Stimulated activated CD8-positive, alpha-beta memory T cell treated with anti-CD3 and anti-CD28 coated beads, Interleukin-12 subunit alpha, Interleukin-12 subunit beta, amount 100 ng/mL, for 24 hours (primary cell): Measurements from ENCODE around the gene PDE4B.
"Not testable (repeated sequence)": the region's sequence is repeated elsewhere in the genome, so short reads cannot be mapped to it uniquely, and the experiment has no call there.

Experiments used
- DNase-seq: peaks from one replicate; pipeline ENCODE4 v3.0.0-alpha.2; 2020; ENCODE audit errors: extremely low read depth

Gene PDE4B

DNA sequence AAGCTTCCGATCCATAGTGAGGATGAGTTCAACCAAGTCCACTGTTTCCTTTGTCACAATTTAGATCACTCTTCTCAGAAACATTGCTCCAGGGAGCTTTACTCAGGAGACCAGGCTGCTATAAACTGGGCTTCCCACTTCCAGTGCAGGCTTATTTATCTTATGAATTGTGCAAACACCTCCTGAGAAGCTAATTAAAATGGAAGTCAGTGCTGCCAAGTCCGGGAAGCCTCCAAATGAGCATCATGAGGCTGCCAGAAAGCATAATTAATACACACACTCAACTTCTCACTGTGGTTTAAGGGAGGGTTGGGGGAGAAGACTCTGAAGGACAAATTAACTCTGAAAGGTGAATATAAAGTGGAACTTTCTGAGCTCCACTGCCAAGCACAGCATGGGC, 596.2 kb downstream of the PDE4B start:
- DNase-seq, result no peak

DNA sequence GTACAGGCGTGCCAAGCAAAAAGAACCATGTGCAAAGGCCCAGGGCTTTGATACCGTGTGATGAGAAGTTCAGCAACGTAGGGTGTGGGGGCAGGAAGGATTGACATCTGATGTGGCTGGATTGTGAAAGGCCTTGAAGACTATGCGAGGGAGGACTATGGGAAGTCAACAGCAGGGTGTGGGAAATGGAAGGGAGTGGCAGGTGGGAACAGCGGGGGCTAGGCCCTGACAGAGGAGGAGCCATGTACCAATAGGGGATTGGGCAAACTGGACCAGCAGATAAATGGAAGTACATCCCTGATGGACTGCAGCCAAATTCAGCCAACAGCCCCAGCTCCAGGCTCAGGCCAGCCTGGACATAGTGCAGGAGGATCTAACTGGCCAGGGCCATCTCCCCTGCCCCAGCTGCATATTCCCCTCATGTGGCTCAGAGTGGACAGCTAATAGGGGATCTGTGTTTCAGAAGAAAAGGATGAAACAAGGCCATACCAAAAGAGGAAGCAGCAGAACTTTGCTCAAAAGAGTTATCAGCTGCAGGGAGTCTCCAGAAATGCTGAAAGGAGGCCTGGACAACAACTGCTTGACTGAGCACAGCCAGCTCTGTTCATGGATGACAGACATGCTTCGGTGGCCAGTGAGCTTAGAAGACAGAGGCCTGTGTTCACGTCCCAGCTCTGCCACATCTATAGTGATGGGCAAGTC, 601.0 kb downstream of the PDE4B start:
- DNase-seq, result no peak

GRCh38 chr1:66394603-66395002, 601.9 kb downstream of the PDE4B start:
- no peak for DNase-seq

DNA sequence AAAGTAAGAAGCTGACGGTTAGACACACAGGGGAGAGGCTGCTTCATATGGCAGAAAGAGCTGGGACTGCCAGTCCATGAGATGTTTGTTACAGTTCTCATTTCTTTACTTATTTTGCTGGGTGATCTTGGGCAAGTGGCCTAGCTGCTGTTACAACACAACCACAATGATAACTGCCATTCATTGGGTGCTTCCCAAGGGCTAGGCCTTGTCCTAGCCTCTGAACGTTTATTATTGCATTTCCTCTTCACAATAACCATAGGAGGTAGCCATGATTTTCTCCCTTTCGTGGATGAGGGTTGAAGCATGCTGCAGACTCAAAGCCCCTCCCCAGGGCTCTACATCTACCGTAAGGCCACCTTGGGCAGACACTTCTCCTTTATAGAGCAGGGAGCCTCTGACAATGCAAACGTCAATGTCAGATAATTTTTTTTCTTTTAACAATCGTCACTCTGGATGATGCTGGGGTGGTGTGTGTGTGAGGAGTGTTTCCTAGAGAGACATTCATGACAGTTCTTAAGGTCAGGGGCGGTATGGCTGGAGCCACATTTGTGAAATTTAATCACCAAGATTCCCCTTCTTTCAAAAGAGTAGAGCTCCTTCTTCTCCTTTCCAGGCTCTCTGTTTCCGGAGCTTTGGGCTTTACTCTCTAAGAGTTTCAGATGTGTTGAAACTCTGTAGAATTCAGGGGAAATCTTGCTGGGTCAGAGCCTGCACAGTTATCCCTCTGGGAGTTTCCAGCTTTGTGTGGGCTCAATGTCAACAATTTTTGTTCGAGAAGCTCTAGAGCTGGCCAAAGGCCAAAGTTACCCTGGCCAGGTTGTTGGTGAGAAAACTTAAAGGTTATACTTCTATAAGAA, 602.7 kb downstream of the PDE4B start:
- no peak for DNase-seq

GRCh38 chr1:66396212-66396890, 603.7 kb downstream of the PDE4B start:
- DNase-seq, result no peak

DNA sequence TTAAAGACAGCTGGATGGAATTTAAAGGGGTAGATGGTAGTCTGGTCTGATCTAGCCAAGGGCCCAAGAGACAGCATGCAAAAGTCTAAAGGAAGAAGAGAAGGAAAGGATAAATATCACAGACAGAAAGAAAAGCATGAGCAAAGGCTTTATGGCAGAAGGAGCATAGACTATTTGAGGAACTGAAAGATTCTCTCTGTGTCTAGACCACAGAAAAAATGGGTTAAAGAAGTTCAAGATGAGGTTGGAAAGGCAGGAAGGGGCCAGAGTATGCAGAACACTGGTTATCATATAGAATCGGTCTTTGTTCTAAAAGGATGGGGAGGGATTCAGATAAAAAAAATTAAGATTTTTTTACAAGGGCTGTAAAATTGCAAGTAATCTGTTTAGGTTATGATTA, 604.5 kb downstream of the PDE4B start:
- no peak for DNase-seq

- no peak for DNase-seq
Observed at GRCh38 chr1:66399888-66400529, 607.3 kb downstream of the PDE4B start.

GRCh38 chr1:66400660-66401059, 608.0 kb downstream of the PDE4B start:
- no peak for DNase-seq

- no peak for DNase-seq
Observed at GRCh38 chr1:66401244-66401643, 608.5 kb downstream of the PDE4B start.

- no peak for DNase-seq
Observed at GRCh38 chr1:66402194-66402593, 609.5 kb downstream of the PDE4B start.

GRCh38 chr1:66403007-66403731, 610.5 kb downstream of the PDE4B start:
- DNase-seq, result no peak

GRCh38 chr1:66405061-66405460, 612.4 kb downstream of the PDE4B start:
- no peak for DNase-seq

DNA sequence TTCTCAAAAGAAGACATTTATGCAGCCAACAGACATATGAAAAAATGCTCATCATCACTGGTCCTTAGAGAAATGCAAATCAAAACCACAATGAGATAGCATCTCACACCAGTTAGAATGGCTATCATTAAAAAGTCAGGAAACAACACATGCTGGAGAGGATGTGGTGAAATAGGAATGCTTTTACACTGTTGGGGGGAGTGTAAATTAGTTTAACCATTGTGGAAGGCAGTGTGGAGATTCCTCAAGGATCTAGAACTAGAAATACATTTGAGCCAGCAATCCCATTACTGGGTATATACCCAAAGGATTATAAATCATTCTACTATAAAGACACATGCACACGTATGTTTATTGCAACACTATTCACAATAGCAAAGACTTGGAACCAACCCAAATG, 618.8 kb downstream of the PDE4B start:
- not testable (repeated sequence) for DNase-seq

DNA sequence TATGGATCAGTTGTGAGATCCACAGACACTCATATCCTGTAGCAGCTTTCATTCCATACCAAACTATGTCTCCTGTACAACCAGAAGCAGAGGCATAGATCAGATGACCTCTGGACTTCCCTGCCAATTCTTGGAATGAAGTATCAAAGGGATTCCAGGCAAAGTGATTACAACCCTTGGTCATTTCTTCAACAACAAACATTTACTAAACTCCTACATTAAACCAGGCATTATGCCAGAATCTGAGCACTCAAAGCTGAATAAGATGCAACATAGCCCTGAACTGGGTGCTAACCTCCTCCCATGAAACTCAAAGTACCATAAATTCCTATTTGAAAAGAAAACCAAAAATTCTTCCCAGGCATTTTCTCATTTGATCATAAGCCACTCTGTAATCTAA, 620.0 kb downstream of the PDE4B start:
- DNase-seq, result no peak

DNA sequence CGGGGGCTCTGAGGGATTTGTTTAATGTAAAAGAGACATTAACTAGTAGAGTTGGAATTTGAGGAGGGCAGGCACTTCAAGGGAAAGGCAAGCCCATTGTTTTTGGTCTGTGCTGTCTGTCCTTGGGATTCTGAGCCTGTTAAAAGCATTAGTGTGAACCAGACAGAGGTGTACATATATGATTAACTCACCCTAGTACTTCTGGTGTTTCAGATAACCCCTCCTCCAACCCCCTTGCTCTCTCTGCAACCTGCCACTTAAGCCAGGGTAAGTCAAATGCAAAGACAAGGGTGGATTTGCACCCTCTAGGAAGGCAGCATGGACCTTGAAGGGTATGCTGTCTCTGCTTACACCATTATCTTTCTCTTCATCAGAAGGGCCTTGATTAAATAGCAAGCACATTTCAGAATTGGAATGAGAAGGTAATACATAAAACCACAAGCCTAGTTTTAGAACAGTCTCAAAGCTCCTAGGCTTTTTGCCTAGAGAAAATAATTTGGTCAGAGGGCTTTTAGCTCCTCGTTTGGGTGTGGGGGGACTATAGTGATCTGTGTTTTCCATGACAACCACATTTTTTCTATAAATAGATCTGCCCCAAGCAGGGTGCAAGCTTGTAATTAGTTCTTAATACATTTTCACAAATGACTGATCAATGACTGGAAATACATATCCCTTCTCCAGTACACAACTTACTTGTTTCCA, 620.6 kb downstream of the PDE4B start:
- DNase-seq, result no peak

DNA sequence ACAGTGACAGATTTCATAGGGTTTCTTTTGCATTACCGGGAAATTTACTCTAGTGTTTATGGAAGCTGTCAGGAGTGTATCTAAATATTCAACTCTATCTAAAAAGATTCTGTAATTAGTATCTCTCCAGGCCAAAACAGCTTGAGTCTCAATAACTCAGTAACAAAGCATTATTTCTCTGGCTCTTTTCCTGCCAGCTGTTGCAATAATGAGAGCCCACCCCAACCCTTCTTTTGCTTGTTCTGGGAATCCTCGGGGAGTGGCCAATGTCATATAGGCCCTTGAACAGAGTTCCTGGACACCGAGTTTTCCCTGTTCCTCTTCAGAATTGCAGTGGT, 621.1 kb downstream of the PDE4B start:
- no peak for DNase-seq

DNA sequence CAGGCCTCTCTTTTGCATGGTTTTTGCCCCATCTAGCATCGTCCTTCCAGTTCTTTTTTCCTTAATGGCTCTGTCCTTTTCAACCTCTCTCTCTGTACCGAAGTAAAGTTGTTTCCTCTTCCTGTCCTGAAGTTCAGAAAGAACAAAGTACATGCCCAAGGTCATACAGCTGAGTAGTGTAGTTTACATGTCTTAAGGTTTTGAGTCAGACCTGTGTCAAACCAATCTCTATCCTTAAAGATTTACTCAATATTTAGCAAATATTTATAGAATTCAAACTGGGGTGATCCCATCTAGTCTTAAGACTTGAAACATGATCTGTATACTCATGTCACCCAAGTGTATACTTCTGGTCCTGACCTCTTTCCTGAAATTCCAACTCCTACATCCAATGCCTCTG, 622.6 kb downstream of the PDE4B start:
- no peak for DNase-seq

DNA sequence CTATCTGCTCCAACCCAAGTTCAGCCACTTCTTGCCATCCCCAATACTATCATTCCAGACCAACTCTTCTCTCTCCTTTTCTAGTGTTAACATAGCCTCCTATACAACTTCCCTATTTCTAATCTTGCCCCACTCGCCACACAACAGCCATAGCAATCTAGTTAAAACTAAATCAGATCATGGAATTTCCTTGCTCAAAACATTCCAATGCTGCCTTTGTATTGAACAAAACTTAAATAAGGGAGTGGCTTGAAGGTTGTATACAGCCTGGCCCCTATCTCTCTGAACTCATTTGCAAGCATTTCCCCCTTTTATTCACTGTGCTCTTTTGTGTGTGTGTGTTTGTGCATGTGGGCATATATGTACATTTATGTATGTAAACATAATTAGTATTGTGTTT, 623.2 kb downstream of the PDE4B start:
- no peak for DNase-seq

DNA sequence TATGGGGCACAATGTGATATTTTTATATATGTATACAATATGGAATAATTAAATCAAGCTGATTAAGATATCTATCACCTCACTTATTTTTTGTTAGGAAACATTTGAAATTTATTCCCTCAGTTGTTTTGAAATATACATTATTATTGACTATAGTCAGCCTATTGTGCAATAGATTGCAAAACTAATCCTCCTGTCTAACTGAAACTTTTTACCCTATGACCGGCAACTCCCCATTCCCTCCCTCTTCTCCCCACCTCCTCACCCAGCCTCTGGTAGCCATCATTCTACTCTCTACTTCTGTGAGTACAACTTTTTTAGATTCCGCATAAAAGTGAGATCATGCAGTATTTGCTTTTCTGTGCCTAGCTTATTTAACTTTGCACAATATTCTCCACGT, 623.6 kb downstream of the PDE4B start:
- no peak for DNase-seq

DNA sequence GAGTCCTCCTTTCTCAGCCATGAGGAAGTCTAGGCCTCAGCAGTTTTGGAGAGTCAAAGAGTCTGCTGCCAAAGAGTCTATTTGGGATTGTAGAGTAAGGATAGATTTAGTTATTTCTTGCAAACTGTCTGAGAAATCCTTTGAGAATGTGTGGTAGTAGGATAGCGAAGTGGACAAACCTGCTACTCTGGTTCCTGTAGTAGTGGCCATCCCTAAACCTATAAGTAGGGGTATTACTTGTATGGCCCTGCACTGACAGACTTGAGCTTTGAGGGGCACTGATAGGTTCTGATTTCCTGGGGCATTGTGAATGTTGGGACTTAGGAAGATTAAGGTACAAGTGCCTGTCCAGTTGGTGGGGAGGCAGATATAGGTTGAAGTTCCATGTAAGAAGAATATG, 625.3 kb downstream of the PDE4B start:
- no peak for DNase-seq

GRCh38 chr1:66420171-66420570, 627.5 kb downstream of the PDE4B start:
- DNase-seq, result not testable (repeated sequence)
